Spleen (tissue), 7 donors: ENCODE measurements around the gene CFD.

Source experiments
- POLR2A ChIP-seq, 3 donors: fragments of 450-650 bp; IDR thresholded peaks; one replicate each; pipeline ENCODE4 v1.5.1; 2017; ENCODE audit warnings: antibody characterized with exemption in 3 of 3, mild to moderate bottlenecking in 1 of 3
- POLR2AphosphoS5 ChIP-seq, 3 donors: sonication (generic); formaldehyde crosslinking; IDR thresholded peaks; one replicate each; pipeline ENCODE4 v1.5.1; 2017; ENCODE audit warnings: antibody characterized with exemption in 3 of 3
- TF ChIP-seq, protein P1 (sequence below), 11 experiments: fragments of 200-600 bp in 7 of 11; fragments of 450-650 bp in 4 of 11; sonication (generic) in 4 of 11; IDR thresholded peaks in 8 of 11; conservative IDR thresholded peaks in 3 of 11; 1 replicate in 7 of 11; 2 replicates in 4 of 11; pipeline versions ENCODE4 v1.4.0 to v1.8.0; 2016 to 2021; ENCODE audit warnings: antibody characterized with exemption in 11 of 11, inconsistent platforms in 4 of 11, mild to moderate bottlenecking in 1 of 11
- donor health status: DM: no; HTN: no; CAD: no; lungs with moderate emphysema.
- donor health status: DM: no; HTN: no; CAD: no.
- donor health status: DM: no; HTN: no; CAD: no.

DNA sequence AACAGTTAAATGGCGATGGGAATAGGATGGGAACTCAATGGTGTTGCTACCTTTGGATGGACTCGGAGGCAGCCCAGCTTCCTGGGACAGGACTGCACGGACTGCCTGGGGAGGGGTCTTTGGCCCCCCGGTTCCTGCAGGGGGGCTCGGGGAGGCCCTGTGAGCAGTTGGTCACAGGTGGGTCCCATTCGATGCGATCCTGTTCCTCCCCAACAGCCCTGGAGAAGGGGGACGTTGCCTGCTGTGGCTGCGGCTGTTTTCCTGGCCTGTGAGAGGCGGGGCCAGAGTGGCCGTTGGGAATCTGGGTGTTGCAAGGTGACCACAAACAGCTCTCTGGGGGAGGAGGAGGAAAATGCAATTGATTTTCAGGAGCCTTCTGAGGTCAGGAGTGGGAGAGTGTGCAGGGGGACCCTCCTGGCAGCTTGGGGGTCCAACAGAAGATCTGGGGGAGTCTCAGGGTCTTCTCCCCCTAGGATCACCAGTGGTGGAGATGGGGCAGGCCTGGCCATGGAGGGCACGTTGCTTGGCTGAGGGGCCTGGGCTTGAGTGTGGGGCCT is 35.8 kb upstream of the CFD start:
- TF ChIP-seq, protein P1, sequence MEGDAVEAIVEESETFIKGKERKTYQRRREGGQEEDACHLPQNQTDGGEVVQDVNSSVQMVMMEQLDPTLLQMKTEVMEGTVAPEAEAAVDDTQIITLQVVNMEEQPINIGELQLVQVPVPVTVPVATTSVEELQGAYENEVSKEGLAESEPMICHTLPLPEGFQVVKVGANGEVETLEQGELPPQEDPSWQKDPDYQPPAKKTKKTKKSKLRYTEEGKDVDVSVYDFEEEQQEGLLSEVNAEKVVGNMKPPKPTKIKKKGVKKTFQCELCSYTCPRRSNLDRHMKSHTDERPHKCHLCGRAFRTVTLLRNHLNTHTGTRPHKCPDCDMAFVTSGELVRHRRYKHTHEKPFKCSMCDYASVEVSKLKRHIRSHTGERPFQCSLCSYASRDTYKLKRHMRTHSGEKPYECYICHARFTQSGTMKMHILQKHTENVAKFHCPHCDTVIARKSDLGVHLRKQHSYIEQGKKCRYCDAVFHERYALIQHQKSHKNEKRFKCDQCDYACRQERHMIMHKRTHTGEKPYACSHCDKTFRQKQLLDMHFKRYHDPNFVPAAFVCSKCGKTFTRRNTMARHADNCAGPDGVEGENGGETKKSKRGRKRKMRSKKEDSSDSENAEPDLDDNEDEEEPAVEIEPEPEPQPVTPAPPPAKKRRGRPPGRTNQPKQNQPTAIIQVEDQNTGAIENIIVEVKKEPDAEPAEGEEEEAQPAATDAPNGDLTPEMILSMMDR (IDR thresholded peaks at IDR 0.05 in 8 of 11, conservative IDR thresholded peaks at IDR 0.05 in 3 of 11), result no peak
- TF ChIP-seq POLR2A (IDR thresholded peaks at IDR 0.05) (no peak), POLR2AphosphoS5 (IDR thresholded peaks at IDR 0.05) (no peak)
